AG10803 (cell line): ENCODE results near the gene CCDC170.

Source experiments
- DNase-seq: peaks from one replicate; pipeline ENCODE4 v3.0.0; 2010; ENCODE audit warnings: low read depth
- H3K4me3 ChIP-seq: 2 replicates; pipeline ENCODE4 v1.5.1; 2011; ENCODE audit warnings: mild to moderate bottlenecking, low read length, control low read depth
- CTCF ChIP-seq: conservative IDR thresholded peaks from 2 replicates; pipeline ENCODE4 v1.5.1; 2011; ENCODE audit warnings: mild to moderate bottlenecking, low read length, control low read depth, inconsistent platforms

Gene CCDC170

GRCh38 chr6:151590742-151591141 lies 96.9 kb downstream of the CCDC170 start:
- H3K4me3 ChIP-seq, result no peak overlapping the region
- TF ChIP-seq CTCF, result no peak
- no peak for DNase-seq

- DNase-seq, result no peak
- H3K4me3 ChIP-seq, result no peak overlapping the region
- TF ChIP-seq CTCF, result no peak
Observed at GRCh38 chr6:151592449-151593159, 98.8 kb downstream of the CCDC170 start.

- no peak overlapping the region for H3K4me3 ChIP-seq
- no peak for DNase-seq
- TF ChIP-seq CTCF, result no peak
Observed at GRCh38 chr6:151609146-151609902, 115.5 kb downstream of the CCDC170 start.

GRCh38 chr6:151610326-151610725 lies 116.5 kb downstream of the CCDC170 start:
- no peak overlapping the region for H3K4me3 ChIP-seq
- TF ChIP-seq CTCF, result no peak

GRCh38 chr6:151614630-151615029 lies 120.8 kb downstream of the CCDC170 start:
- no peak for TF ChIP-seq CTCF
- no peak for DNase-seq
- no peak overlapping the region for H3K4me3 ChIP-seq

More at GRCh38 chr6:151610326-151610725, 116.5 kb downstream of the CCDC170 start:
- DNase-seq, result no peak

GRCh38 chr6:151616091-151616513 lies 122.3 kb downstream of the CCDC170 start:
- no peak overlapping the region for H3K4me3 ChIP-seq
- no peak for DNase-seq
- TF ChIP-seq CTCF, result no peak

GRCh38 chr6:151616600-151616999 lies 122.8 kb downstream of the CCDC170 start:
- no peak overlapping the region for H3K4me3 ChIP-seq
- no peak for DNase-seq
- TF ChIP-seq CTCF, result no peak
